DND-41 (cell line): ENCODE measurements around the gene FCSK.

Source experiments
- EZH2 ChIP-seq: IDR thresholded peaks from 3 replicates; pipeline ENCODE4 v1.6.1; 2012; ENCODE audit warnings: borderline replicate concordance, low read depth, mild to moderate bottlenecking, moderate library complexity, low read length, inconsistent platforms; ENCODE audit not compliant: severe bottlenecking
- TF ChIP-seq, protein P1 (sequence below): IDR thresholded peaks from 2 replicates; pipeline ENCODE4 v1.5.1; 2012; ENCODE audit warnings: borderline replicate concordance, low read length, moderate library complexity, mild to moderate bottlenecking; ENCODE audit not compliant: poor library complexity, severe bottlenecking; ENCODE audit errors: extremely low read depth

DNA sequence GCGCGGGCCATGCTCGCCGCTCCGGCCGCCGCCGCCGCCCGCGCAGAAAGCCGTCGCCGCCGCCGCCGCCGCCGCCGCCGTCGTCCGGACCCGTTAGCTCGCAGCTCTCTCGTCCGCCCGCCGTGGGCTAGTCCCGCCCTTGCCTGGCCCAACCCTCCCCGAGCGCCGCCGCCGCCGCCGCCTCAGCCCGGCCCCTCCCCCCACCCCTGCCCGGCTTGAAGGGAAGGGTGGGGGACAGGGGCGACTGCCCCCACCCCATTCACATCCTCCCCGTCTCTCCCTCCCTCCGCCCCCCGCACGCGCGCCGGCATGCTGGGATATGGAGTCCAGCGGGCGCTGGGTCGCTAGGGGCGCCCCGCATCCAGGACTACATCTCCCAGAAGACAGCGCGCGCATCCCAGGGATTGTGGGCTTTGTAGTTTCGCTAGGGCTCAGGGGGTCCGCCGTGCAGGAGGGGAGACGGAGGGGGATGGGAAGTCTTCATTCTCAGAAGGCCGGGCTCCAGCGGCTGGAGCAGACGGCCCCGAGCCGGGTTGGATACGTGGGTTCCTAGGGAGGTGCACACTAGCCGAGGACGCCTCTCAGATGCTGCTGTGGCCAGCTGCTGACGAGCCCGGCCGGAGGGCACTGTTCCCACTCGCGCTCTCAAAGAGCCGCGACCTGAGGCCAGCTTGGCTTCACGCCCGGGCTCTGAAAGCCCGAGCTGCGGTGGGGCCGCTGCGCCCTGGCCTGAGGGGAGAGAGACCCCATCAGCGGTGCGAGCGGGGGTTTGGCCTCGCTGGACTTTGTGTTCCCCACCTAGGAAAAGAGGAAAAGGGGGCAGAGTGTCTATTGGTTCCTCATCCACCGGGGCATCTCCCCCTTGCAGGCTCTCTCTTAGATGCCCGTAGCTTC is 15.2 kb upstream of the FCSK start, which contains the start of gene ST3GAL2:
- TF ChIP-seq, protein P1, sequence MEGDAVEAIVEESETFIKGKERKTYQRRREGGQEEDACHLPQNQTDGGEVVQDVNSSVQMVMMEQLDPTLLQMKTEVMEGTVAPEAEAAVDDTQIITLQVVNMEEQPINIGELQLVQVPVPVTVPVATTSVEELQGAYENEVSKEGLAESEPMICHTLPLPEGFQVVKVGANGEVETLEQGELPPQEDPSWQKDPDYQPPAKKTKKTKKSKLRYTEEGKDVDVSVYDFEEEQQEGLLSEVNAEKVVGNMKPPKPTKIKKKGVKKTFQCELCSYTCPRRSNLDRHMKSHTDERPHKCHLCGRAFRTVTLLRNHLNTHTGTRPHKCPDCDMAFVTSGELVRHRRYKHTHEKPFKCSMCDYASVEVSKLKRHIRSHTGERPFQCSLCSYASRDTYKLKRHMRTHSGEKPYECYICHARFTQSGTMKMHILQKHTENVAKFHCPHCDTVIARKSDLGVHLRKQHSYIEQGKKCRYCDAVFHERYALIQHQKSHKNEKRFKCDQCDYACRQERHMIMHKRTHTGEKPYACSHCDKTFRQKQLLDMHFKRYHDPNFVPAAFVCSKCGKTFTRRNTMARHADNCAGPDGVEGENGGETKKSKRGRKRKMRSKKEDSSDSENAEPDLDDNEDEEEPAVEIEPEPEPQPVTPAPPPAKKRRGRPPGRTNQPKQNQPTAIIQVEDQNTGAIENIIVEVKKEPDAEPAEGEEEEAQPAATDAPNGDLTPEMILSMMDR, result no peak
- TF ChIP-seq EZH2, result no peak
